Epidermal melanocyte (primary cell): Measurements from ENCODE around the gene ETNK1.

Experiments used
- DNase-seq: peaks from one replicate; pipeline ENCODE4 v3.0.0; 2011; ENCODE audit warnings: low spot score; ENCODE audit not compliant: insufficient read length

ETNK1 gene

DNA sequence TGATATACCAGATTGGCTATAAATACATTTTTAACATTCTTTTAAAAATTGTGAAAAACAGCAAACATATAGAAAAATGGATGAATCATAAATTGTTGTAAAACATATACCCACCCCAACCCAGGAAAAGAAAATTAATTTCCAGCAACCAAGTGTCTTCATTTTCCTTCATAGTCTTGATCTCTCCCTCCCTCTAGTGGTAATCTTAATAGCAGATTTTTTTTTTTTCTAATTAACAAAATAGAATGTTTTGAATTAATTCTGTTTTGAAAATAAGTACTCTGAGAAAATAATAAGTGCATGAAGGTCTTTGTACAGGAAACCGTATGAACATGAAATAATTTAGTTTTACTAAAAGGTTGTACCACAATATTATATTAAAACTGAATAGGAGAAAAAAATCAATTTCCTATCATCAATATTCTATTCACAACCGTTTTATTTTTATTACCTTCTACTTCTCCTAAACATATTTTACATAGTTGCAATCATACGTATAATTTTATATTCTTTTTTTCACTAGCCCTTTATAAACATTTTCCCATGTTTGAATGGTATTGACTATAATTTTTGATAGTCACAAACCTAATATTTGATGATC, 7.0 kb downstream of the ETNK1 start:
- no peak for DNase-seq

DNA sequence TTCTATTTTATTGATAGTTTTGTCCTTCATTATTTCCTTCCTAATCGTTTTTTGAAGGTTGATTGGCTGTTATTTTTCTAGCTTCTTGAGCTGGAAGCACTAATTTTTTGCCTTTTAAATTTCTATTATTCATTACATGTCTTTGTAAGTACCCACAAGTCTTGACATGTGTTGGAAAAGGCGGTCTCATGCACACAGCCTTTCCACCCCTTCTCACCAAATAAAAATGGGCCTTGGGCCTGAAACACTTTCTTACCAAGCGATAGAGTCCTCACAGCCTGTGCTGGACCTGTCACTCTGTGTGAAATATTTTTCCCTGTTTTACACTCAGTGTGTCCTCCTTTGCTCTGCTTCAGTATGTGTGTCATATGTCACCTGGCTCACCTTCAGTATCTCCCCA, 9.9 kb downstream of the ETNK1 start:
- DNase-seq = no peak

DNA sequence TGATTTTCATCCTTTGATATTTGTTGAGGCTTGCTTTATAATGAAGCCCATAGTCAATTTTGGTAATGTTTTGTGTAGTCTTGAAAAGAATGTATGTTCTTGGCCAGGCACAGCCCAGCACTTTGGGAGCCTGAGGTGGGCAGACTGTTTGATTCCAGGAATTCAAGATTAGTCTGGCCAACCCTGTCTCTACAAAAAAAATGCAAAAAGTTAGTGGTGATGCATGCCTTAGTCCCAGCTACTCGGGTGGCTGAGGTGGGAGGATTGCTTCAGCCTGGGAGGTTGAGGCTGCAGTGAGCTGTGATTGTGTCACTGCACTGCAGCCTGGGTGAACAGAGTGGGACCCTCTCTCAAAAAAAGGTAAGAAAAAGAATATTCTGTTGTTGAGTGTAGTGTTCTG, 10.8 kb downstream of the ETNK1 start:
- DNase-seq = no peak

DNA sequence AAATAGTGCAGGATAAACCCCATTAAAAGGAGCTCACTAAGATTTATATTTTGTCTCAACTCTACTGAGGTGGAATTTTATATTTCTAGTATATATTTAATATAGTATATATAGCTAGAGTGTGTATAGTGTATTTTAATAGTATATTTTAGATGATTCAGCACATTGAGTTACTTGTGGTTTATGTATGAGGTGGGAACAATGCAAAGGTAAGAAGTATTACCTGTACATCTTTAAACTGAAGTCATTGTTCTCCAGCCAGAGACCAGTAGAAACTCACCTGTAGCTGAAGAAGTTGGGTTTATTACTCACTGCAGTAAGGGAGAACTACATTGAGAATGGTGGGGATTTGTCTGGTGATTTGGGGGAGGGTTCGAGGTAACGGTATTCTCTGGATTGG, 15.9 kb downstream of the ETNK1 start:
- DNase-seq = no peak

DNA sequence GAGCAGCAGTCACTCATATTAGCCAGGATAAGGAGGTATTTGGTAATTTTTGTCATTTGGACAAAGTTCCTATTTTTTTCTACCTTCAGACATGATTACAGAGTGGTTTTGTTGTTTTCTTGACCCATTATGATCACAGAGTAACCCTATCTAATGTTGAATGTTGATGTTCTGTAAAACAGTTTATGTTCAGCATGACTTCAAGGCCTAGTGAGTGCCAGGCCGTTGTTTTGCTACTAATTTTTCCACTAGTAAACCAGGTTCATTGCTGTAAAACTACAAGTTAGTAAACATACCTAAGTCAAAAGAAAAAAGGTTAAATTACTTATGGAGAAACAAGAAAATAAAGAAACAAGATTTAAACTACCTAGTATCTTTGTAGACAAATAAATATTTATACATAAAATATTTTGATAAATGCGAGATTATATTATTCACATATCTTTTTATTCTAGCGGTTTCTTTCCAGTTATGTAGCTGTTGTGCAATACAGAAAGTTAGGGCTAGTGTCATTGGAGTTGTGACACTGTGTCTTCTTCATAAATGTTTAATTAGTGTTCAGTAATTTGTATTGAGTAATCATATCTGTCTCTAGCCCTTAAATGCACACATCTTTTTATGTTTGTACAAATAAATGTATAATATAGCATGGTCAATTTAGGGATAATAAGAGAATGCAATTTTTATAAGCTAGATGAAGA, 16.5 kb downstream of the ETNK1 start:
- no peak for DNase-seq

DNA sequence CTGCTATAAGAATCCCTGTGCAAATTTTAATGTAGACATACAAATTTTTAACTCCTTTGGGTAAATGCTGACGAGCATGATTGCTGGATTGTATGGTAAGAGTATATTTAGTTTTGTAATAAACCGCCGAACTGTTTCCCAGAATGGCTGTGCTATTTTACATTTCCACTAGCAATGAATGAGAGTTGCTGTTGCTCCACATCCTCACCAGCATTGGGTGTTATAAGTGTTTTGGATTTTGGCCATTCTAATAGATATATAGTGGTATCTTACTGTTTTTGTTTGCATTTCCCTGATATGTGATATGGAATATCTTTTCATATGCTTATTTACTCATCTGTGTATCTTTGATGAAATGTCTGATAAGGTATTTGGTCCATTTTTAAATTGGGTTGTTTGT, 23.7 kb downstream of the ETNK1 start:
- no peak for DNase-seq

DNA sequence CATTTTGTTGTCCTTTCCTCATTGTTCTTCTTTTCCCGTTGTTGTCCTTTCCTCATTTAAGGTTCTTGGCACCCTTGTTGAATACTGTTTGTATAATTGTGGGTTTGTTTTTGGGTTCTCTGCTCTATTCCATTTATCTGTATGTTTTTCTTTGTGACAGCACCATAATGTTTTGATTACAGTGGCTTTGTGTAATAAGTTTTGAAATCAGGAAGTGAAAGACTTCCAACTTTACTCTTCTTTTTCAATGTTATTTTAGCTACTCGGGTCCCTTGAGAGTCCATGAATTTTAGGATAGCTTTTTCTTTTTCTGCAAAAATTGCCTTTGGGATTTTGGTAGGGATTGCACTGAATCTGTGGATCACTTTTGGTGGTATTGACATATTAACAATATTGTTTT, 28.1 kb downstream of the ETNK1 start:
- DNase-seq = no peak

DNA sequence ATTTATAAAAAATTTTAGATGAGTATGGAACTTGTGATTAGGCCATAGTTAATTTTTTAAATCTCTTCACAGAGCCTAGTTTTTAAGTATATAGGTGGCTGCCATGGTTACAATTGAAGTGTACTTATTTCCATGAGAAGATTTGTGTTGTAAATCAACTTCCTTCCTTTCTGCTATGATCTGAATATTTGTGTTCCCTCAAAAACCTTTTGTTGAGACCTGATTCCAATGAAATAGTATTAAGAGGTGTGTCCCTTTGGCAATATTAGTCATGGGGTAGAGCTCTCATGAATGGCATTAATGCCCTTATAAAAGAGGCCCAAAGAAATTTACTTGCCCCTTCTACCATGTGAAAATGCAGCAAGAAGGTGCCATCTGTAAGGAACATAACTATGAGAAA, 28.8 kb downstream of the ETNK1 start:
- DNase-seq = no peak

DNA sequence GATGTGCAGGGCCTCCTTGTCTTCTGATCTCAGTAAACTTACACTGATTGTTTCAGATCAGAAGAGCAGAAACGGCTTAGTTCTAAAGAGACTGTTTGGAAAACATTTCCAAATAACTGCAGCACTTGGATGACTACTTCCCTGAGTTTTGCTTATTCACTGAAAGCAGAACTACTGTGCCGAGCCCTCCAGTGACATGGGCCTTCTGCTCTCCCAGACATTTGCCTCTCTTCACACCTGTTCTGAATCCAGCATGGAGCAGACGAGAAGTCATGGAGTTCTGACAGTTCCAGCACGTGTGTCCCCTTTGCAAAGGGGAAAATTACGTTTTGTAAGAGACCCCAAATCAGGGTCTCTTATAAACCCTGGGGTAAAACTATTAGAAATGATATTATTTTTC, 31.4 kb downstream of the ETNK1 start:
- no peak for DNase-seq

DNA sequence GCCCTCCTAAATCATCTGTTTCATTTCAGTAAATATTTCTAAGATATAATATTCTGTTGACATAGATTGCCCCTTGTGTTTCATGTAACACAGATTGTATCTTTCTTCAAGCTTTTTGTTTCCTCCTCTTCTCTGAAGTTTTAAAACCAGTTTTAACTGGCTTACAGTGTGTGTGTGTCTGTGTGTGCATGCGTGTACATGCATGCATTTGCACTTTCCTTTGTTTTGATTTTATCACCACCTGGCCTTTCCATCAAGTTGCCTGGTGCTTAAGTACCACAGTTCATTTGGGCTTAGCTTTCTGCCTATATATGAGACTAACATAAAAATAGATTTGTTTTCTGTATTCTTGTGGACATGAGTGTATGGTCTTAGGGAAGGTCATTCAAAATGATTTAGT, 31.9 kb downstream of the ETNK1 start:
- no peak for DNase-seq

DNA sequence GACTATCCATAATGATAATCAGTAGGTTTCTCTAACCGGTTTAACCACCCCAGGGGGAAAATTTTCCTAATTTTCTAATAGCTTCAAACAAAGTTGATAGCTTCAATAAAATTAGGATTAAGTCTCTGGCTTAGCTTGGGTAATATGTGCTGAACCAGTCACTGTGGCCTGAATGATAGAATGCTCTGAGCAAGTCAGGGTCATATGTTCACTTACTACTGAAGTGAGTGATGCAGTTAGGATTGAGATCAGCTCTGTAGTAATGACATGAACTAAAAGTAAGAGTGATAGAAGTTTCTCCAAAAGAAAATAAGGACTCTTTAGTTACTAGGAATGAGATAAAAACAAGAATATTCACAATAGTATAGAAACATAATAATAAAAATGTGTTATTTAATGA, 32.6 kb downstream of the ETNK1 start:
- DNase-seq = no peak

DNA sequence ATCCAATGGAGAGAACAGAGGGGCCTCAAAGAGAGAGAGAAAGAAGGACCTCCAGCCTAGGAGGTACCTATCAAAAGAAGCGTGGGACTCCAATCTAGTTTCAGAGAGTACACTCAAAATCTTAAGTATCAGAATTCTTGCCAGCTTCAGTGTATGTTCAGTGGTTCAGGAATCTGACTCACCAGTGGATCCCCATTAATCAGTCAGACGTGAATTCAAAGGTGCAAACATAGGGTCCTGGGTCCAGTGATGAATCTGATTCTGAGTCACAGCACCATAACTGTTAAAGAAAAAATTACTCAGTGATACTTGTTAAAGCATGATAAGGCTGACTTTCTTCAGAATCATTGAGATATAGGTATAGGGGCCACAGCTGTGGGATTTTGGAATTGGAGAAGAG, 33.2 kb downstream of the ETNK1 start:
- DNase-seq = no peak

GRCh38 chr12:22662356-22662755, 37.4 kb downstream of the ETNK1 start:
- DNase-seq = no peak

- no peak for DNase-seq
Measured at GRCh38 chr12:22665476-22665875, 40.5 kb downstream of the ETNK1 start.

GRCh38 chr12:22667122-22667521, 42.2 kb downstream of the ETNK1 start:
- DNase-seq = no peak

- DNase-seq = no peak
Measured at GRCh38 chr12:22668441-22668840, 43.5 kb downstream of the ETNK1 start.

GRCh38 chr12:22670762-22671161, 45.8 kb downstream of the ETNK1 start:
- no peak for DNase-seq

GRCh38 chr12:22672951-22673350, 48.0 kb downstream of the ETNK1 start:
- DNase-seq = peak; percentile 22

DNA sequence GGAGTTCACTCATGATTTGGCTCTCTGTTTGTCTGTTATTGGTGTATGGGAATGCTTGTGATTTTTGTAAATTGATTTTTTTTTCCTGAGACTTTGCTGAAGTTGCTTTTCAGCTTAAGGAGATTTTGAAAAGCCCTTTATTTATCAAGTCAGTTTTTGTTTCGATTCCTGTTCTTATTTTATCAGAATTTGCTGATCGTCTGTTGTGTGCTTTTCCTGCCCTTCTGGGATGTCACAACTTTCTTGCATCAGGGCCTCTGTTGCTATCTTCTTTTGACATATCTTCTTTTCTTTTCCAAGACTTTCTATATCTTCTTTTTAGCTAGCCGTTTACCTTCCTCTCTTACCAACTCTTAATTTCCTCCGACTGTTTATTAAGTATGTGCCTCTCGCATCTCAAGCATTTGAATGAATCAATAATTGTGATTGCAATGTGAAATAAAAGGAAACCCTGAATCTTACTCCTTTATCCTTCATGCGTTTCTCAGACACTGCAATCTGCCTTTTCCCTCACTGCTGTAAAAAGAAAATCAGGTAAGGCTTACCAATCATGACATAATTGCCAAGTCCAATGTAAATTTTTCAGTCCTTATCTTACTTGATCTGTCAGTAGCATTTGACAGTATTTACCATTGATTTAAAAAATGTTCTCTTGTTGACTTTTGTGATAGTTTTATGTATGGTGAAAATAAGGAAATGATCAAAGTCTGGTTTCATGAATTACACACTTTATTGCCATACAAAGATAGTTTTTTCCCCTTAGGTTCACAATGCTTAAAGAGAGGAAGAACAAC, 53.0 kb downstream of the ETNK1 start:
- no peak for DNase-seq

DNA sequence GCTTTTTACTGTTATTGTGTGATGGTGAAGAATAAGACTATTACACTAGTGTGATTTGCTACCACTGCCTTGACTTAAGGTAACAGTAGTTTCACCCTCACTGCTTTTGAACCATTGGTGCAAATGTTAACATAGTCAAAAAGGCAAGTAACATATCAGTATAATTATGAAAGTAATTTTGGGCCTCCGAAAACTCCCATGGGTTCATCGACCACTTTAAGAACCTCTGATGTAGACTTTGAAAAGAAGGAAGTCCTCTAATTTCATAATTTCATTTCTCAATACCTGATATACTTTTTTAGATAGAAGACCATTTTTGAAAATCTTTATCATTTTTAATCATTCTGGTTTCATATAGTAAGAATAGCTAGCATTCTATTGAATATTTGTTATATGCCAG, 57.7 kb downstream of the ETNK1 start:
- no peak for DNase-seq

DNA sequence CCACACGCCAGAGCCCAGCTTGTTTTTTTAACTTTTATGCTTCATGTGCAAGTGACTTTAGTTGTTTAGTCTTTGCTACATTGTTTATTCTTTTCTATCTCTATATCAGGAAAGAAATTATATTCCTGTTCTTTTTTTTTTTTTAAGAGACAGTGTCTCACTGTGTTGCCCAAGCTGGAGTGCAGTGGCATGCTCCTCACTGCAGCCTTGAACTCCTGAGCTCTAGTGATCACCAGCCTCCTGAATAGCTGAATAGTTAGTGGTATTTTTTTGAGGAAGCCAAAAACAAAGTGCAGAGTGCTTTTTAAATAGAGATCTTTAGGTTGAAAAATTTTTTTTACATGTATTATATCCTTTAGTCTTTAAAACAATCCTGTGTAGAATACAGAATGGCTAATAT, 58.2 kb downstream of the ETNK1 start:
- no peak for DNase-seq
